H1 (cell line): ENCODE data around the gene SIX3. TPM values are rescaled to one million over a fixed set of nuclear protein-coding genes. Genes with fewer than 3 reads are reported as not detected.

ENCODE experiments used
- CTCF ChIA-PET: fragments of 300-600 bp; sonication (Branson Sonifier 250); formaldehyde crosslinking; loops from one replicate; lab custom pipeline; 2021; ENCODE audit not compliant: partially characterized antibody; lab: Charles Lee
- POLR2A ChIA-PET: fragments of 300-600 bp; sonication (Branson Sonifier 250); formaldehyde crosslinking; loops from one replicate; lab custom pipeline; 2021; ENCODE audit warnings: inconsistent platforms; ENCODE audit not compliant: partially characterized antibody; lab: Charles Lee
- DNase-seq, 2 experiments: peaks; one replicate each; pipeline versions ENCODE4 v3.0.0 to v3.0.0-alpha.2; 2010 to 2022; ENCODE audit warnings: low spot score in 2 of 2, low read depth in 1 of 2, mixed read lengths in 1 of 2
- FAIRE-seq: peaks from 2 replicates; lab custom pipeline; 2011; peaks lifted over from hg19 to GRCh38; lab: Jason Lieb, UNC
- H2AFZ ChIP-seq: 2 replicates; pipeline ENCODE4 v1.8.1; 2012; ENCODE audit warnings: low read length, inconsistent platforms
- H2AK5ac ChIP-seq: 2 replicates; pipeline ENCODE4 v1.6.1; 2013; ENCODE audit warnings: low read depth, low read length
- H2BK120ac ChIP-seq: replicated peaks from 2 replicates; pipeline ENCODE3; 2013; ENCODE audit warnings: low read depth, low read length, inconsistent platforms
- H2BK12ac ChIP-seq: 2 replicates; pipeline ENCODE4 v1.6.1; 2013; ENCODE audit warnings: low read depth, low read length
- H2BK15ac ChIP-seq: 2 replicates; pipeline ENCODE4 v1.6.1; 2013; ENCODE audit warnings: low read length
- H2BK20ac ChIP-seq: 2 replicates; pipeline ENCODE4 v1.6.1; 2013; ENCODE audit warnings: low read length
- H2BK5ac ChIP-seq: 2 replicates; pipeline ENCODE4 v1.6.1; 2013; ENCODE audit warnings: low read depth, low read length
- H3K14ac ChIP-seq: 2 replicates; pipeline ENCODE4 v1.6.1; 2013; ENCODE audit warnings: inconsistent platforms; ENCODE audit not compliant: insufficient read length
- H3K18ac ChIP-seq: 2 replicates; pipeline ENCODE4 v1.6.1; 2013; ENCODE audit warnings: low read length; ENCODE audit errors: extremely low read depth
- H3K23ac ChIP-seq: 2 replicates; pipeline ENCODE4 v1.6.1; 2013; ENCODE audit warnings: inconsistent platforms; ENCODE audit not compliant: insufficient read length
- H3K23me2 ChIP-seq: 2 replicates; pipeline ENCODE4 v1.6.1; 2013; ENCODE audit warnings: low read depth, low read length
- H3K27ac ChIP-seq: 2 replicates; pipeline ENCODE4 v1.6.1; 2011; ENCODE audit warnings: low read depth, low read length, inconsistent platforms
- H3K27me3 ChIP-seq, 4 experiments: replicated peaks in 1 of 4; 1 replicate in 1 of 4; 2 replicates in 3 of 4; pipeline versions ENCODE4 v1.6.1 to v1.8.1; 2011 to 2013; ENCODE audit warnings: low read length in 3 of 4, mild to moderate bottlenecking in 3 of 4, inconsistent platforms in 2 of 4, mixed read lengths in 2 of 4, moderate library complexity in 1 of 4; ENCODE audit not compliant: control insufficient read depth in 3 of 4, insufficient read depth in 3 of 4; ENCODE audit errors: extremely low read depth in 1 of 4
- H3K36me3 ChIP-seq, 4 experiments: 2 replicates each; pipeline versions ENCODE4 v1.6.1 to v1.8.1; 2011 to 2013; ENCODE audit warnings: mild to moderate bottlenecking in 4 of 4, low read length in 3 of 4, moderate library complexity in 2 of 4, control low read depth in 1 of 4, inconsistent platforms in 1 of 4; ENCODE audit not compliant: insufficient read depth in 4 of 4, control insufficient read depth in 2 of 4
- H3K4ac ChIP-seq: replicated peaks from 2 replicates; pipeline ENCODE3; 2013; ENCODE audit warnings: low read length, low read depth, mixed read lengths, inconsistent platforms; ENCODE audit not compliant: insufficient read length
- H3K4me1 ChIP-seq, 4 experiments: replicated peaks in 1 of 4; 1 replicate in 1 of 4; 2 replicates in 3 of 4; pipeline versions ENCODE4 v1.6.1 to v1.8.1; 2011 to 2013; ENCODE audit warnings: low read length in 3 of 4, inconsistent platforms in 2 of 4, mixed read lengths in 1 of 4; ENCODE audit not compliant: insufficient read depth in 4 of 4, control insufficient read depth in 3 of 4
- H3K4me2 ChIP-seq, 2 experiments: 2 replicates each; pipeline versions ENCODE4 v1.6.1 to v1.8.1; 2011 to 2013; ENCODE audit warnings: low read depth in 2 of 2, low read length in 2 of 2, control low read depth in 1 of 2, inconsistent platforms in 1 of 2, mild to moderate bottlenecking in 1 of 2; ENCODE audit not compliant: insufficient read depth in 1 of 2
- H3K4me3 ChIP-seq, 4 experiments: fragments of 200-600, 300-600 bp in 1 of 4; sonication (generic), shearing (Covaris generic), sonication (Bioruptor Twin) in 1 of 4; 2 replicates each; pipeline versions ENCODE4 v1.5.1 to v1.8.1; 2011 to 2016; ENCODE audit warnings: low read length in 4 of 4, low read depth in 3 of 4, control low read depth in 2 of 4, inconsistent platforms in 2 of 4, mild to moderate bottlenecking in 2 of 4, mixed read lengths in 1 of 4, moderate library complexity in 1 of 4; ENCODE audit not compliant: insufficient read depth in 2 of 4; ENCODE audit errors: extremely low read depth in 1 of 4
- H3K56ac ChIP-seq: replicated peaks from 2 replicates; pipeline ENCODE3; 2013; ENCODE audit warnings: low read depth, mild to moderate bottlenecking, mixed read lengths, low read length, inconsistent platforms; ENCODE audit not compliant: insufficient read length
- H3K79me1 ChIP-seq: 2 replicates; pipeline ENCODE4 v1.6.1; 2013; ENCODE audit warnings: low read depth, low read length, control low read depth
- H3K79me2 ChIP-seq, 2 experiments: 2 replicates each; pipeline versions ENCODE4 v1.6.1 to v1.8.1; 2012 to 2013; ENCODE audit warnings: low read length in 2 of 2, mild to moderate bottlenecking in 2 of 2, inconsistent platforms in 1 of 2; ENCODE audit not compliant: insufficient read depth in 2 of 2, control insufficient read depth in 1 of 2
- H3K9ac ChIP-seq, 4 experiments: replicated peaks in 1 of 4; 1 replicate in 1 of 4; 2 replicates in 3 of 4; pipeline versions ENCODE4 v1.6.1 to v1.8.1; 2011 to 2013; ENCODE audit warnings: low read depth in 3 of 4, low read length in 3 of 4, control low read depth in 2 of 4, mild to moderate bottlenecking in 2 of 4, moderate library complexity in 2 of 4, inconsistent platforms in 1 of 4; ENCODE audit errors: extremely low read depth in 1 of 4
- H3K9me3 ChIP-seq, 2 experiments: 2 replicates each; pipeline versions ENCODE4 v1.6.1 to v1.8.1; 2012 to 2013; ENCODE audit warnings: mild to moderate bottlenecking in 2 of 2, moderate library complexity in 2 of 2, control low read depth in 1 of 2, inconsistent platforms in 1 of 2, low read depth in 1 of 2, low read length in 1 of 2, mixed read lengths in 1 of 2; ENCODE audit not compliant: insufficient read depth in 2 of 2
- H4K20me1 ChIP-seq, 2 experiments: replicated peaks in 1 of 2; 2 replicates each; pipeline versions ENCODE3 to v1.8.1; 2011 to 2013; ENCODE audit warnings: inconsistent platforms in 2 of 2, low read length in 2 of 2, mild to moderate bottlenecking in 1 of 2; ENCODE audit not compliant: insufficient read depth in 2 of 2, control insufficient read depth in 1 of 2
- H4K5ac ChIP-seq: 2 replicates; pipeline ENCODE4 v1.6.1; 2013; ENCODE audit warnings: low read length, low read depth, mixed read lengths, inconsistent platforms; ENCODE audit not compliant: insufficient read length
- H4K8ac ChIP-seq: 2 replicates; pipeline ENCODE4 v1.8.0; 2013; ENCODE audit warnings: mild to moderate bottlenecking, moderate library complexity, low read length, inconsistent platforms; ENCODE audit not compliant: insufficient read depth; ENCODE audit errors: extremely low read depth
- H4K91ac ChIP-seq: replicated peaks from 2 replicates; pipeline ENCODE3; 2013; ENCODE audit warnings: low read length, mixed read lengths, inconsistent platforms; ENCODE audit not compliant: insufficient read length
- ATF2 ChIP-seq: IDR thresholded peaks from 2 replicates; pipeline ENCODE4 v1.6.1; 2012; ENCODE audit warnings: low read length, inconsistent platforms
- BACH1 ChIP-seq: IDR thresholded peaks from 2 replicates; pipeline ENCODE4 v1.6.1; 2012; ENCODE audit warnings: low read length, improper control_type of control experiment
- CREB1 ChIP-seq: IDR thresholded peaks from 2 replicates; pipeline ENCODE4 v1.6.1; 2012; ENCODE audit warnings: inconsistent platforms
- EGR1 ChIP-seq: IDR thresholded peaks from 2 replicates; pipeline ENCODE4 v1.6.1; 2011; ENCODE audit warnings: low read depth, low read length, borderline replicate concordance
- EZH2 ChIP-seq: fragments of 200-600 bp; sonication (generic); IDR thresholded peaks from 2 replicates; pipeline ENCODE4 v1.7.1; 2012; ENCODE audit warnings: low read depth, mild to moderate bottlenecking, moderate library complexity, low read length, inconsistent platforms; ENCODE audit not compliant: severe bottlenecking
- HDAC2 ChIP-seq, 2 experiments: fragments of 300-600 bp in 1 of 2; sonication (generic) in 1 of 2; IDR thresholded peaks; 2 replicates each; pipeline ENCODE4 v1.6.1; 2011 to 2012; ENCODE audit warnings: low read depth in 2 of 2, low read length in 2 of 2, mild to moderate bottlenecking in 2 of 2, moderate library complexity in 2 of 2, borderline replicate concordance in 1 of 2, inconsistent platforms in 1 of 2
- POU5F1 ChIP-seq: IDR thresholded peaks from 2 replicates; pipeline ENCODE4 v1.6.1; 2011; ENCODE audit warnings: low read depth, mild to moderate bottlenecking, low read length, moderate library complexity
- SUZ12 ChIP-seq: fragments of 200-600 bp; sonication (generic); IDR thresholded peaks from 2 replicates; pipeline ENCODE4 v1.6.1; 2012; ENCODE audit warnings: mild to moderate bottlenecking, inconsistent platforms, low read length, moderate library complexity, mixed read lengths
- WGBS, 2 experiments: shearing (Covaris generic) in 1 of 2; methylation state at CpG; one replicate each; pipeline versions ENCODE4 v1.1.6 to v1.1.7; 2013 to 2015; ENCODE audit warnings: low lambda C conversion rate in 2 of 2, mixed read lengths in 2 of 2, inconsistent platforms in 1 of 2, low coverage in 1 of 2, missing lambda C conversion rate in 1 of 2; ENCODE audit not compliant: insufficient replicate concordance in 2 of 2, insufficient coverage in 1 of 2, insufficient read length in 1 of 2; ENCODE audit errors: extremely low coverage in 1 of 2, missing lambda C conversion rate in 1 of 2; 5-methylcytosine and 5-hydroxymethylcytosine counted together
- polyA plus RNA-seq, 7 experiments: library from polyadenylated mRNA; depleted of rRNA in 3 of 7; stranded (reverse) in 5 of 7; unstranded in 2 of 7; fragments of >200 nt in 5 of 7; fragments of 200-250 nt in 2 of 7; gene quantifications; 1 replicate in 5 of 7; 2 replicates in 1 of 7; 4 replicates in 1 of 7; pipeline versions ENCODE4 v1.2.1 to v1.2.3, GENCODE V29; 2011 to 2013; ENCODE audit warnings: missing spikeins in 2 of 7, mixed read lengths in 2 of 7
- total RNA-seq: library from RNA; stranded (reverse); fragmentation: NEBNext Ultra II Directional; extraction: Animal tissue kit (Norgen Biotek cat#: 25700); gene quantifications from 2 replicates; pipeline ENCODE4 v1.2.1, GENCODE V29; 2021

SIX3 gene
- total and polyA plus RNA-seq, 2 of the 8 experiments (the other 6 are each of a cell fraction or from before 2014, with no cell fraction given), result 0.02 to 0.19 TPM

DNA sequence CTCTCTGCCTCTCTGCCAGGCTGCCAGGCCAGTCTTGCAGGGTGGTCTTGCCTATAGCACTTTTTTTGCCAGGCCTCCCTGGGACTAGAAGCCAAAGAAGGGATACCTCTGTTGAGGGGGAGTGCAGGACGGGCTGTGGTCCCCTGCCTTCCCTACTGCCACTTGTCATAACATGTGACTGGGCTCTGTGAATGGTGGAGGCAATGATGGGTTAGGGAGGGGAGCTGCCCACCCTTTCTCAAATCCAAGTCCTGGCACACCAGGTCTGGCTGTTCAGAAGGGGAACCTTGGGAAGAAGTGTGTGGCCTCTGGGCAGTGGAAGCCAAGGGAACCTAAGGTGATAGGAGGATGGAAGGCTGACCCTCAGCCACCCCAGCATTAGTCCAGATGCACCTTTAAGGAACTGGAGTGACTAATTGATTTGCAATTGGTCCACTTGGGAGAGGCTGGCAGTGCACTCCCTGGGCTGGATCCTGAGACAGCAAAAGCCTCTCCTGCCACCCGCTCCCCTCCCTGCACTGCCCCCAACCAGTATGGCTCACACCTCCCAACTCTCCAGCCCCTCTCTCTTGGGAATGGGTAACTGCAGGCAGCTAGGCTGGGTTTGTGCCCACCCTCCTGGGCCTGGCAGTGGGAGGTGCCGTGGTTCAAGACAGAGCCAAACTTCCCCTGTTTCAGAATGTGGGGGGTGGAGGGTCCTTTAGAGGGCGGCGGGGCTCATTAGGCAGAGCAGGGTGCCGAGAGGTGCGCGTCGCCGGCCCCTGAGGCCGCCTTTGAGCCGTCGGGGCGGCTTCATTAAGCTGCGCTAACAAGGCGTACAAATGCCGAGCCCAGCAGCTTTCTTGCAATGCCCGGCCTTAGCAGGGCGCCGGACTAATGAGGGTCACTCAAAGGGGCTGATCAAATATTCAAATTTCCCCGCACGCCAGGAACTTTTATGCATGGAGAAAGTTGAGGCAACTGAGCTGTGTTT lies 4.5 kb upstream of the SIX3 start:
- no peak for FAIRE-seq
- TF ChIP-seq HDAC2 (IDR thresholded peaks at IDR 0.05; ENCODE audit: borderline replicate concordance in 1 of 2, low read depth in 2 of 2, low read length in 2 of 2) (0 out of 4 replicates have a peak, but pooled peaks of 1 of the 2 experiments have one; percentile 17), ATF2 (no peak), EGR1 (peak; percentile 24; the same call in 1 of the 2 replicates), CREB1 (no peak), POU5F1 (no peak), BACH1 (no peak), SUZ12 (no peak; the same call in 1 of the 2 replicates), EZH2 (peak; percentile 2)

More for the DNA sequence above, 4.5 kb upstream of the SIX3 start:
- Histone ChIP-seq H3K4me2 (peak overlapping the region; percentile 78 to 91), H3K4ac (peak overlapping the region; percentile 58), H3K14ac (no peak overlapping the region), H3K23me2 (peaks cover 36% of the 10 kb centered on the region; the same call in 1 of the 2 replicates), H3K27ac (no peak overlapping the region), H3K56ac (no peak overlapping the region), H3K79me2 (no peaks in the 10 kb centered on the region), H3K27me3 (peaks cover 76 to 99% (median 96%) of the 10 kb centered on the region in 4 experiments; a peak in 6 of 7 replicates), H4K5ac (no peak overlapping the region), H3K36me3 (no peaks in the 10 kb centered on the region), H2BK120ac (peak overlapping the region; percentile 59), H2BK20ac (peak overlapping the region; percentile 99), H4K8ac (peak overlapping the region; percentile 28), H3K23ac (no peak overlapping the region), H3K4me3 (peak overlapping the region; percentile 24 to 63 (median 42); a peak in 7 of 8 replicates), H3K4me1 (peaks cover 5 to 74% (median 52%) of the 10 kb centered on the region in 4 experiments), H3K79me1 (no peaks in the 10 kb centered on the region), H2BK15ac (peak overlapping the region; percentile 47; the same call in 1 of the 2 replicates), H2AFZ (no peak overlapping the region), H4K91ac (peak overlapping the region; percentile 75), H3K9ac (no peak overlapping the region), H3K18ac (peak overlapping the region; percentile 72), H2BK12ac (peak overlapping the region; percentile 91; the same call in 1 of the 2 replicates), H3K9me3 (no peaks in the 10 kb centered on the region), H2AK5ac (peak overlapping the region; percentile 79; the same call in 1 of the 2 replicates), H4K20me1 (peaks cover 5 to 9% of the 10 kb centered on the region in 2 experiments), H2BK5ac (no peak overlapping the region)
- CTCF ChIA-PET, result interaction anchor here (0.6 to 3.7 kb wide), 18 partner anchors 10 to 987 kb away, joined by 3 to 22 read pairs (median 6); no protein-coding TSS in a partner anchor
- POLR2A ChIA-PET, result interaction anchor here (0.8 to 5.7 kb wide), 9 partner anchors 8 to 135 kb away, joined by 3 to 27 read pairs (median 5); partner anchors contain the start of gene SIX2
- peak in 1 of 2 experiments; percentile 82 for DNase-seq
- WGBS, 2 experiments, result 4% methylated on average over 10 of the region's 22 CpGs; no CpG with 5 or more reads in 1 of the 2 experiments
